DMS79 (cell line): ENCODE measurements around the gene YBX1.
"Not testable (repeated sequence)": the region's sequence is repeated elsewhere in the genome, so short reads cannot be mapped to it uniquely, and the experiment has no call there.

ENCODE experiments used
- DNase-seq: peaks from one replicate; lab custom pipeline; 2025; lab: John Stamatoyannopoulos, UW

The YBX1 gene

GRCh38 chr1:42748021-42748420, 65.8 kb downstream of the YBX1 start:
- DNase-seq = no peak

GRCh38 chr1:42748461-42749410, 66.5 kb downstream of the YBX1 start:
- no peak for DNase-seq

- DNase-seq = no peak
Measured at GRCh38 chr1:42750041-42750440, 67.8 kb downstream of the YBX1 start.

- not testable (repeated sequence) for DNase-seq
Measured at GRCh38 chr1:42751511-42752070, 69.4 kb downstream of the YBX1 start.

GRCh38 chr1:42752284-42752683, 70.1 kb downstream of the YBX1 start:
- no peak for DNase-seq

- no peak for DNase-seq
Measured at GRCh38 chr1:42753070-42753469, 70.9 kb downstream of the YBX1 start.
